AG04449 (cell line): ENCODE measurements around the gene GFY.

Experiments
- CTCF ChIA-PET: fragments of 350-600 bp; formaldehyde crosslinking; extraction: SDS; loops from one replicate; lab custom pipeline; 2021; ENCODE audit warnings: antibody characterized with exemption; lab: Yijun Ruan, JAX
- POLR2A ChIA-PET: fragments of 400-600, 350-600 bp; formaldehyde crosslinking; extraction: SDS; loops from one replicate; lab custom pipeline; 2020; ENCODE audit warnings: antibody characterized with exemption, inconsistent platforms; lab: Yijun Ruan, JAX
- DNase-seq: peaks from one replicate; pipeline ENCODE4 v3.0.0-alpha.2; 2010; ENCODE audit warnings: low read depth, low spot score
- H3K4me3 ChIP-seq: 2 replicates; pipeline ENCODE4 v1.5.1; 2011; ENCODE audit warnings: low read depth, mild to moderate bottlenecking, control low read depth, low read length
- TF ChIP-seq, protein P1 (sequence below): IDR thresholded peaks from one replicate; pipeline ENCODE4 v1.5.1; 2011; ENCODE audit warnings: mild to moderate bottlenecking, moderate library complexity, low read length, control low read depth, inconsistent platforms; ENCODE audit not compliant: insufficient read depth; ENCODE audit errors: missing control alignments

GFY gene

DNA sequence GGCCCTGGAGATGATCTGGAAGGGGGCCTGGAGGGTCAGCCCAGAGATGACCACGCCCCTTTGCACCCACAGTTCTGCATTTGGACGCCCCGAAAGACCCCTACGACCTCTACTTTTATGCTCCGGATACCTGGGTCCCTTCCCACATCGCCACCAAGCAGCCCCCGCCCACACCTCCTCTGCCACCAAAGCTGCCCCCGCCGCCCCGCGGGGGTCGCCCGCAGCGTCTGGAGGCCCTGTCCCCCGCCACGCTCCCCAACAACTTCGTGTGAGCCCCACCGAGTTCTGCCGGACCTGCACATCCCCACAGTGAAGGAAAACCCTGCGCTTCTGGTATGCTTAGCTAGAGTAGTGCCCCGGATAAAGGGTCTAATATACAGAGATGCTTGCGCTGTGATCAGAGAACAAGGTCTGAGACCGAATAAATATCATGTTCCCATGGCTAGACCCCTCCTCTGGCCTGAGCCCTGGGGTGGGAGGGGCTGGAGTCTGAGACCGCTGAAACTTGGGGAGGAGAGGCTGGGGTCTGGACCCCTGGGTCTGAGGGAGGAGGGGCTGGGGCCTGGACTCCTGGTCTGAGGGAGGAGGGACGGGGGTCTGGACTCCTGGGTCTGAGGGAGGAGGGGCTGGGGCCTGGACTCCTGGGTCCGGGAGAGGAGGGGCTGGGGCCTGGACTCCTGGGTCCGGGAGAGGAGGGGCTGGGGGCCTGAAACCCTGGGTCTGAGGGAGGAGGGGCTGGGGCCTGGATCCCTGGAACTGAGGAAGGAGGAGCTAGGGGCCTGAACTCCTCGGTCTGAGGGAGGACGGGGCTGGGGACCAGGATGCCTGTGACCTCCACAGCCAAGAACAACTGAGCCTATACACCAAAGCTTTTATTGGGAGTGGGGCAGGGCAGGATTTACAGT is 3.6 kb downstream of the GFY start:
- TF ChIP-seq, protein P1, sequence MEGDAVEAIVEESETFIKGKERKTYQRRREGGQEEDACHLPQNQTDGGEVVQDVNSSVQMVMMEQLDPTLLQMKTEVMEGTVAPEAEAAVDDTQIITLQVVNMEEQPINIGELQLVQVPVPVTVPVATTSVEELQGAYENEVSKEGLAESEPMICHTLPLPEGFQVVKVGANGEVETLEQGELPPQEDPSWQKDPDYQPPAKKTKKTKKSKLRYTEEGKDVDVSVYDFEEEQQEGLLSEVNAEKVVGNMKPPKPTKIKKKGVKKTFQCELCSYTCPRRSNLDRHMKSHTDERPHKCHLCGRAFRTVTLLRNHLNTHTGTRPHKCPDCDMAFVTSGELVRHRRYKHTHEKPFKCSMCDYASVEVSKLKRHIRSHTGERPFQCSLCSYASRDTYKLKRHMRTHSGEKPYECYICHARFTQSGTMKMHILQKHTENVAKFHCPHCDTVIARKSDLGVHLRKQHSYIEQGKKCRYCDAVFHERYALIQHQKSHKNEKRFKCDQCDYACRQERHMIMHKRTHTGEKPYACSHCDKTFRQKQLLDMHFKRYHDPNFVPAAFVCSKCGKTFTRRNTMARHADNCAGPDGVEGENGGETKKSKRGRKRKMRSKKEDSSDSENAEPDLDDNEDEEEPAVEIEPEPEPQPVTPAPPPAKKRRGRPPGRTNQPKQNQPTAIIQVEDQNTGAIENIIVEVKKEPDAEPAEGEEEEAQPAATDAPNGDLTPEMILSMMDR: no peak
- no peak for DNase-seq
- ChIA-PET CTCF (interaction anchor here (0.6 to 1.7 kb wide), 3 partner anchors 13 to 36 kb away, joined by 3 to 7 read pairs (median 5); partner anchors contain the start of gene SLC17A7), POLR2A (no interaction called here)
- H3K4me3 ChIP-seq: no peak overlapping the region

DNA sequence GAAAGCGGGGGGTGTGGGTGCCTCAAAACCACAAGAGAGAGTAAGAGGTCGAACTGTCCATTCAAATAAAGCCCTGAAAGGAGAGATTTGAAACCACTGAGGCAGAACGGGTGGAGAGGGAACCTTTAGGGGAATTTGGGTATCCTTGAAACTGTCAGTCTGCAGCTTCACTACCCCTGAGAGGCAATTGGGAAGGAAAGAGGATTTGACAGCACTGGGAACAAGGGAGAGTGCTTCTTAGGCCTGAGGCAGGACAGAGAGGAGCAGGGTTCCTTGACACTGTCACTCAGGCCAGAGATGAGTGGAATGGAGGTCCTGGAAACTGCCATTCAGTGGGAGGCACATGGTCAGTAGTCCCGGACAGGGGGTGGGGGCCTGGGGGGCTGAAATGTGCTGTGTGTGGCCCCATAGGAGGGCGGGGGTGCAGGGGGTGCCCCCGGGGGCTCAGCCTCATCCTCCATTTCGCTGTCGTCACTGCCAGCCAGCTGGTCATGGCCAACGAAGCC is 5.0 kb downstream of the GFY start:
- CTCF ChIA-PET: interaction anchor here (1.7 kb wide), 2 partner anchors 11 to 38 kb away, joined by 5 to 7 read pairs; partner anchors contain the start of gene SLC17A7
- DNase-seq: no peak
- no peak overlapping the region for H3K4me3 ChIP-seq
- POLR2A ChIA-PET: no interaction called here
- TF ChIP-seq, protein P1: no peak

DNA sequence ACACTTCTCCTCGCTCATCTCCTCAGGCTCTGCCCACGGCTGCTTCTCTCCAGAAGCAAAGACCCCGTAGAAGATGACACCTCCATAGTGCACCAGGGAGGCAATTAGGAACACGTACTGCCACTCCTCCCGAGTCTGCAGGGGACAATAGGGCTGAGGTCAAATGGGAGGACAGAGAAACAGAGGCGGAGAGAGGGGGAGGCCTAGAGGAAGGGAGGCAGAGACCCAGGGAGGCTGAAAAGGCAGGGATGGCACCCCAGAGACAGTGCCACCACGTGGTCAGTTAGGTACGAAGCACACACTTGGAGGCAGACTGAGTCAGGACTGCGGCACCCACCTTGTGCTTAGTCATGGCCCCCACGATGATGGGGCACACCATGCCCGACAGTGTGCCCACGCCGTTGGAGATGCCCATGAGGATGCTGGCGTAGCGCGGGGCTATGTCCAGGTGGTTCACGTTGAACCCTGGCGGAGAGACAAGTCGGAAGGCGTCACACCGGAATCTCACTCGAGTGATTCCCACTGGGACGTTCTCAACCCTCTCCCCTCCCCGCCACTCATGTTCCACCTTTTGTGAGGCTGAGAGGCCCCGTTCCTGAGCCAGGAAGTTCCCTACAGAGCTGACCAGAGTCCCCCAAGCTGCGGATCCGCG is 5.6 kb downstream of the GFY start:
- ChIA-PET POLR2A (interaction anchor here (0.6 kb wide), 1 partner anchor 64 kb away, joined by 3 read pairs; no protein-coding TSS in a partner anchor), CTCF (no interaction called here)
- no peak overlapping the region for H3K4me3 ChIP-seq
- TF ChIP-seq, protein P1: peak; percentile 31
- no peak for DNase-seq

DNA sequence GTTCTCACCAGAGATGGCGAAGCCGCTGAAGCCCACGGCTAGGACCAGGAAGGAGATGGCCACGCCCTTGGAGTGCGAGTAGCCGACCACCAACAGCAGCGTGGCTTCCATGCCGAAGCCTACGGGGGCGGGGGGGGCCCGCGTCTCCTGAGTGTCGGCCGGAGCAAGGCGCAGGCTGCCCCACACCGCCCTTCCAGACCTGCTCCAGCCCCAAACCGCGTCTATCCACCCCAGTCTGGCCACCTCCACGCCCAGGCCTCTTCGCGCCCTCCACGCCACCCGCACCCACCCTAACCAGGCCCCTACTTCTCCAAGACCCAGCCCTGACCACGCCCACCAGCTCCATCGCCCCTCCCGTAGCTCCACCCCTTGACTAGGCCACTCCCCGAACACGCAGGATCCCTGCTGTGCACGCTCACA is 6.2 kb downstream of the GFY start:
- no peak overlapping the region for H3K4me3 ChIP-seq
- TF ChIP-seq, protein P1: no peak
- POLR2A ChIA-PET: interaction anchor here (0.6 kb wide), 1 partner anchor 65 kb away, joined by 3 read pairs; no protein-coding TSS in a partner anchor
- CTCF ChIA-PET: no interaction called here
- DNase-seq: no peak

DNA sequence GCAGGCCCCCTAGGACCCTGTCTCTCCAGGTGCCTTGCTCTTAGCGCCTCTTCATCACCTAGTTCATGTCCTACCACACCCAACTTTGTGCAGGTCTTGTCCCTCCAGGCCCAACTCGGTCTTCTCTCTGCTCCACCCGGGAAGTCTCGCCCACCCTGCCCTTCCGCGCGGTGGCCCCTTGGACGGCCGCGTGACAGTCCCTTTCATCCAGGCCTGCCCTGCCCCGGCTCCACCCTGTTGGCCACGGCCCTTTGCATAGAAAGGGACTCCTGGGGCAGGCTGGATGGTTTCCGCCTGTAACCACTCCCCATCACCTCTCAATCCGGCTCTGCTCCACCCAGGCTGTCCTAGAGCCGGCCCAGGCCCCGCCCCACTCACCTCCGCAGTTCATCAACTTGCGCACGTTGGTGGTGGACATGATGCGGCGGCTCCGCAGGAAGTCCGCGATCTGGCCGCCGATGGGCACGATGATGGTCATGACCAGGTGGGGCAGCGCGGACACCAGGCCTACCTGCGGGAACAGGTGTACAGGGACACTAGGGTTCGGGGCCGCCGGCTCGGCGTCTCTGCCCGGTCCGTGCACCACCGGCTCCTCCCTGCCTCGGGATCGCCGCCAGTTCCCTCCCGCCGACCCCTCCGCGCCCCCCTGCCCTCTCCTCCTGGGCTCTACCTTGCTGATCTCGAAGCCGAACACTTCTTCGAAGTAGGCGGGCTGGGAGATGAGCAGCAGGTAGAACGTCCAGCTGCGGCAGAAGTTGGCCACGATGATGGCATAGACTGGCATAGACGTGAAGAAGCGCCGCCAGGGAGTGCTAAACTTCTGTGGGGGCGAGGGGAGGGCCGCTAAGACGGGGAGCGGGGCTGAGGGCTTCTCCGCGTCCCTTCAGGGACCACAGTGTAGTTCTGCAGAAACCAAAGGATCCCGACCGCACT is 7.2 kb downstream of the GFY start:
- CTCF ChIA-PET: no interaction called here
- H3K4me3 ChIP-seq: no peak overlapping the region
- TF ChIP-seq, protein P1: no peak
- POLR2A ChIA-PET: no interaction called here
- DNase-seq: no peak
